GM12864 (cell line): Measurements from ENCODE around the gene ISG20L2.
"Not testable (repeated sequence)": the region's sequence is repeated elsewhere in the genome, so short reads cannot be mapped to it uniquely, and the experiment has no call there.

Experiments
- DNase-seq: peaks from one replicate; pipeline ENCODE4 v3.0.0-alpha.2; 2011; ENCODE audit warnings: low read depth
- H3K4me3 ChIP-seq: 2 replicates; pipeline ENCODE4 v1.5.1; 2011; ENCODE audit warnings: mild to moderate bottlenecking, low read depth, low read length, control low read depth
- TF ChIP-seq, protein P1 (sequence below): IDR thresholded peaks from 2 replicates; pipeline ENCODE4 v1.5.1; 2011; ENCODE audit warnings: low read depth, mild to moderate bottlenecking, moderate library complexity, low read length, control low read depth, inconsistent platforms; ENCODE audit errors: missing control alignments

Gene ISG20L2

DNA sequence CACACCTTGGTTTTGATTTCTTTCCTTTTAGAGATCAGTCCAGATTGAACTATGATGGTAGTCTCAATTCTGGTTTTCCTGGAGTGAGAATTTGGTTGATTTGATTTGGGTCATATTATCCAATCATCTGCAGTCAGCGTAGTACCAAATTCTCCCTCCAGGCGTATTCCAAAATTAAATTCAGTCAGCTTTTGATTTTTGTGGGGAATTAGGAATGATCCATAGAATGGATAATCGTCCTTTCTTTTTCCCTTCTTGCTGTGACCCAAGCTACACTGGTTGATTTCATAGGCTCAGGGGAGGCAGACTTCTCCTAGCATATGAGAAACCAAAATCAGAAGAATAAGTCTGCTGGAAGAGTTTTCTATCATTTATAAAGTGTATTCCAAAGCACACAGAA is 43.7 kb upstream of the ISG20L2 start:
- no peak for DNase-seq
- TF ChIP-seq, protein P1, sequence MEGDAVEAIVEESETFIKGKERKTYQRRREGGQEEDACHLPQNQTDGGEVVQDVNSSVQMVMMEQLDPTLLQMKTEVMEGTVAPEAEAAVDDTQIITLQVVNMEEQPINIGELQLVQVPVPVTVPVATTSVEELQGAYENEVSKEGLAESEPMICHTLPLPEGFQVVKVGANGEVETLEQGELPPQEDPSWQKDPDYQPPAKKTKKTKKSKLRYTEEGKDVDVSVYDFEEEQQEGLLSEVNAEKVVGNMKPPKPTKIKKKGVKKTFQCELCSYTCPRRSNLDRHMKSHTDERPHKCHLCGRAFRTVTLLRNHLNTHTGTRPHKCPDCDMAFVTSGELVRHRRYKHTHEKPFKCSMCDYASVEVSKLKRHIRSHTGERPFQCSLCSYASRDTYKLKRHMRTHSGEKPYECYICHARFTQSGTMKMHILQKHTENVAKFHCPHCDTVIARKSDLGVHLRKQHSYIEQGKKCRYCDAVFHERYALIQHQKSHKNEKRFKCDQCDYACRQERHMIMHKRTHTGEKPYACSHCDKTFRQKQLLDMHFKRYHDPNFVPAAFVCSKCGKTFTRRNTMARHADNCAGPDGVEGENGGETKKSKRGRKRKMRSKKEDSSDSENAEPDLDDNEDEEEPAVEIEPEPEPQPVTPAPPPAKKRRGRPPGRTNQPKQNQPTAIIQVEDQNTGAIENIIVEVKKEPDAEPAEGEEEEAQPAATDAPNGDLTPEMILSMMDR = no peak
- H3K4me3 ChIP-seq = no peak overlapping the region

DNA sequence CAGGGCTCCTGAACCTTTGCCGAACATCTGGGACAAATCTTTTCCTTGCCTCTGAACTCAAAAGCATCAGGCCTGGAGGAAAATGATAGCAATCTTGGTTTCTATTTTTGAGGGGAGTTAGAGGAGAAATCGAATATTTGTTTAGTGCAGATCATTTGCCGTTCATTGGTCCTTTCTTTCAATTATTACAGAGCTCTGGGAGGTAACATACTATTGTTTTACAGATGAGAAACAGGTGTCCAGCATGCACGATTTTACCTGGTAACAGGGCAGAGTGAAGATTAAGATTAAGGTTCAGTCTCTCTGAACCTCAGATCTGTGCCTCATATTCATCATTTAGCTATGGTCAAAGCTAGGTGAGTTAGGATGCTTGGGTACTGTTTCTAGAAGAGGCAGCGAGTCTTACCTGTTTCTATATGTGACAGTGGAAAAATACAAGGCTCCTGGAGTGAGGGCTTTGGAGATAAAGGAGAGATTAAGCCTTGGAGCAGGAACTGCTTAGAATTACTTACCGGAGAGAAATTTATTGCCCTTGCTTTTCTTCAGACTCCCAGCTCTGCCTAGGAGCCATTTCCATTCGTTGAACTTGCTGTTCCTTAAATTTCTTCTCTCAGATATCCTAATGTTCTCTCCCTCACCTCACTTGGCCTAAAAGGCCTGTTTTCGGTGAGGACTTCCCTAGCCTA is 40.2 kb upstream of the ISG20L2 start:
- DNase-seq = no peak
- TF ChIP-seq, protein P1 = no peak
- peak overlapping the region; percentile 67 for H3K4me3 ChIP-seq

- TF ChIP-seq, protein P1 = no peak
- DNase-seq = no peak
- peak overlapping the region; percentile 67 for H3K4me3 ChIP-seq
These were observed 39.5 kb upstream of the ISG20L2 start for GRCh38 chr1:156767879-156768604.

DNA sequence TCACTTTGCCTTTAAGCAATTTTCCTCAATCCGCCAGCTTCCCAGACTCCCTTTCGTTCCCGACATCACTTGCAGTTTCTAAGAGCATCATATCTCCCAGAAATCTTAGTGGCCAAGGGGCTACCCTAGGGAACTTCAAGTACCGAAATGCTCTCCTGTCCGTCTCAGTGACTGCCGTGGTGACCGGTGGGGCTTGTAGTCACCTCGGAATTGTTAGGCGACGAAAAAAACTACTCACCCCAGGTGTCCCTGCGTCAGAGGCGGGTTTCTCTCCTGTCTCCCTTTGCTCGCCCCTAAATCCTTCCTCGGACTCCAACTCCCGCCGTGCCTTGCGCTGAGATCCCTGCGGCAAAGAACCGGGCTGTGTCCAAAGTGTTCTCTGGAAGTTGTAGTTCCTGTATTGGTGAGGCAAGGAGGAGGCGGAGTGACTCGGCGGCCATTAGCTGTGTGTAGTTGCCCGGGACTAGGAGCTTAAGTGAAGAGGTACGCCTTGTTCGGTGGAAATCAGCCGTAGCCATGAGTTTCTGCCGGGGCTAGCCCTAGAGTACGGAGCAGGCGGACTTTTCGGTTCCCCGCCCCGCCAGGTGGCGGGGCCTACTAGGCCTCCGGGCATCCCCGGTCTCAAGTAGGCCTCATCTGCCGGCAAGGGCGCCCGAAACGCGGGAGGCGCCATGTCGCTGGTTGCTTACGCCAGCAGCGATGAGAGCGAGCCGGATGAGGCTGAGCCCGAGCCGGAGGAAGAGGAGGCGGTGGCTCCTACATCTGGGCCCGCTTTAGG is 38.7 kb upstream of the ISG20L2 start, which contains the start of gene PRCC:
PRCC (plus strand) TSS at position 435 of the 778 bp plus-strand sequence; CDS start at position 672, 237 bp downstream.
- TF ChIP-seq, protein P1 = no peak
- H3K4me3 ChIP-seq = peak within 1 kb of the TSS; percentile 79
- DNase-seq = peak; percentile 100

GRCh38 chr1:156766298-156767100 is 37.9 kb upstream of the ISG20L2 start:
- TF ChIP-seq, protein P1 = no peak
- H3K4me3 ChIP-seq = peak overlapping the region; percentile 79
- DNase-seq = no peak

DNA sequence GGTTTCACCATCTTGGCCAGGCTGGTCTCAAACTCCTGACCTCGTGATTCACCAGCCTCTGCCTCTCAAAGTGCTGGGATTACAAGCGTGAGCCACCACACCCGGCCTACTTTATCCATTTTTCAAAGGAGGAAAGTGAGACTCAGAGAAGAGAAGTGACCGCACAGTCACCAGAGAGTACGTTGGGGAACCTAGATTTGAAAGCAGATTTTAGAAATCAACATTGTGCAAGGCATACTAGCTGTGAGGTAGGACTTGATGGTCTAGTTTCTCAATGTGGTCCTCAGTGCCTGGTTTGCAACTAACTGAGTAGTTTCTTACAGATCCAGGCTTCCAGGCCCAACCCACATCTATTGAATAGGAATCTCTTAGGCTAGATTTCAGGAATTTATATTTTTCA is 37.1 kb upstream of the ISG20L2 start:
- DNase-seq = no peak
- TF ChIP-seq, protein P1 = no peak
- no peak overlapping the region; the same call in 1 of the 2 replicates for H3K4me3 ChIP-seq

GRCh38 chr1:156765136-156765535 is 36.6 kb upstream of the ISG20L2 start:
- not testable (repeated sequence) for H3K4me3 ChIP-seq, DNase-seq
